Glomerular visceral epithelial cell (primary cell): ENCODE results near the gene MAPK4.
"Not testable (repeated sequence)": the region's sequence is repeated elsewhere in the genome, so short reads cannot be mapped to it uniquely, and the experiment has no call there.

Experiments used
- DNase-seq: peaks from one replicate; pipeline ENCODE4 v3.0.0-alpha.2; 2016; ENCODE audit errors: extremely low spot score

Gene MAPK4

DNA sequence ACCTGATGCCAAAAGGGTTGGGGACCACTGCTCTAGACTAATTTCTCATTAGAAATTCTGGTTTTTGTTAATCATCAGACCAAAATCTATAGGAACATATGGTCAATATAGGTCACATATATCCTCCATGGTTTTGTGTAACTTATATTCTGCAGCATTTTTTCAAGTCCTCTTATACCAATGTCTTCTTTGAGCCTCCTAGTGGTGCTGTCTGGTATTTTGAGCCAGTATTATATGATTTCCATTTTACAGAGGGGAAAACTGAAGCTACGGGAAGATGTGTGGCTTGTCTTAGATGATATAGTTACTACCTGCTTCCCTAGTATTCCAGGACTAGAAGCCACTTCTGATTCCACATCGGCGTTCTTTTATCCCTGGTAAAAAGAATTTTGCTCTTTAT, 13.8 kb downstream of the MAPK4 start:
- DNase-seq: no peak

DNA sequence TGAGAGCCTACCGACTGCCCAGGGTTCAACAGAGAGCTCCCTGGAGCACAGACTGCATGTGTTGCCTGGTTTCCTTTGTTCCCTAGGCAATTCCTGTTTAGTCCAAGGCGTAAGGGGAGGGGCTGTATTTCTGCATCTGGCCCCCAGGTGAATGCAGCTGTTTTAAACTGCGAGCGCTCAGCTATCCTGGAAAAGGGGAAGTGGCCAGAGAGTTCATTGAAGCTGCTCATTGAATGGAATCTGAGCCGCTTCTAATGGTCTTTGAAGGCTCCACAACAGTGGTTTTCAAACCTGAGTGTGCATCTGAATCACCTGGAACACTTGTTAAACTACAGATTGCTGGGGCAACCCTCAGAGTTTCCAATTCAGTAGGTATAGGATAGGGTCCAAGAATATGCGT, 18.1 kb downstream of the MAPK4 start:
- no peak for DNase-seq

- peak; percentile 3 for DNase-seq
Measured at GRCh38 chr18:50578651-50579050, 18.8 kb downstream of the MAPK4 start.

DNA sequence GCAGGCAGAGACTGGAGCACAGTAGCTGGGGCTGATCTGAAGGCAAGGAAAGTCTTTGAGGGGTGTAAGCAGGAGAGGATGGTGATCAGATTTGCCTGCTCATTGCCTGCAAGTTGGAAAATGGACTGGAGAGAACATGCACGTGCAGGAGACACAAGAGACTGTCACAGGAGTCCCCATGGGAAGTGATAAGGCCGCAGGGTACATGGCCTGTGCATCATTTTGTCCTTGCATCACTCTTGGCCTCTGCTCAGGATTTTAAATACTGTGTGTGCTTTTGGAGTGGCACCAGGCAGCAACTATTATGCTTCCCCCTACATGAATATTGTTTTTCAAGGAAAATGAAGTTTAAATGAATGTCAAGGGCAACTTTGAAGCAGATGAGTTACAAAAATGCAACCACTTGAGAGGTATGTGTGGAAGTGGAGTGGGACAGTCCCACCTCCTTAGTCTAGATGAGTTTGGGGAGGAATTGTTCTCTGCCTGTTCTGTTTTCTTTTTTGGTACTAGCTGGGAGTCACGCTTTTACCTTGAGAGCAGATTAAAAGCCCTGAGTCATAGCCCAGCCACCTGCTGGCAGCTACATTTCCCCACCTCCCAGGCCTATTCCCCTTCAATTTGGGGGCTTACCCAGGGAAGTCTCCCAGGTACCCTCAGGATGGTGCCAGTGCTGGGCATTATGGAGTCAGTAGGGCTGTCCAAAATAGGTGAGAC, 19.3 kb downstream of the MAPK4 start:
- no peak for DNase-seq

GRCh38 chr18:50581517-50581916, 21.6 kb downstream of the MAPK4 start:
- DNase-seq: no peak

GRCh38 chr18:50582500-50582899, 22.6 kb downstream of the MAPK4 start:
- no peak for DNase-seq

- DNase-seq: no peak
Measured at GRCh38 chr18:50586710-50587109, 26.8 kb downstream of the MAPK4 start.

DNA sequence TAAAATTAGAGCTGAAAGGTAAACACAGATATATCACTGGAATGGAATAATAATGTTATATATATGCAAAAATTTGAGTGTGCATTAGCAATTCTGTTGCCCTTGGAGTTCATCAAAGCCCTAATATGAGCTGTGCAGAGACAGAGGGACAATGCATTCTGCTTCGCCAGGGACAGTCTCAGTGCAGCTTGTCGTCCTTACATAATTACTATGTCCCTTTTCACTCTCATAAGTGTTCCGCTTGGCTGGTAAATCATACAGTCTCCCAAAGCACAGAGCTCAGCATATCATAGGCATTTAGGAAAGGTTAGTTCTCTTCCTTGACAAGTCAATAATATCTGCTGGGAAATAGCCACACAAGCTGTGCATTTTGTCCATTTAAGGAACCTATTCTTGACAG, 30.7 kb downstream of the MAPK4 start:
- DNase-seq: no peak

- no peak for DNase-seq
Measured at GRCh38 chr18:50594012-50594411, 34.1 kb downstream of the MAPK4 start.

GRCh38 chr18:50594942-50595341, 35.1 kb downstream of the MAPK4 start:
- DNase-seq: no peak

GRCh38 chr18:50602466-50602865, 42.6 kb downstream of the MAPK4 start:
- no peak for DNase-seq

DNA sequence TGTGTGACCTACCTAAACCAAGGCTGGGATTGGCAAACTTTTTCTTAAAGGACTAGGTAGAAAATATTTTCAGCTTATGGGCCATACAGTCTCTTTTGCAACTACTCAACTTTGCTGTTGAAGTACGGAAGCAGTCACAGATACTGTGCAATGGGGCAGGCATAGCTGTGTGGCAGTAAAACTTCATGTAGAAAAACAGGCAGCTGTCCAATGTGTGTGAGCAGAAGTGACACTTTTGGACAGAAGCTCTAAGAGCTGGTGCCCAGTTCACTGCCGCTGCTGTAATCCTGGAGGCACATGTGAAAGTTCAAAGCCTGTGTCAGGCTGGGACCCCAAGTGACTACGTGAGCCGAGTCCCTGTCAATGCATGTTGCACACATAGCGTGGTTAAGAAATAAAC, 46.7 kb downstream of the MAPK4 start:
- DNase-seq: no peak

- DNase-seq: no peak
Measured at GRCh38 chr18:50607378-50607926, 47.6 kb downstream of the MAPK4 start.

GRCh38 chr18:50609171-50609570, 49.3 kb downstream of the MAPK4 start:
- not testable (repeated sequence) for DNase-seq

GRCh38 chr18:50610349-50610748, 50.5 kb downstream of the MAPK4 start:
- DNase-seq: no peak

DNA sequence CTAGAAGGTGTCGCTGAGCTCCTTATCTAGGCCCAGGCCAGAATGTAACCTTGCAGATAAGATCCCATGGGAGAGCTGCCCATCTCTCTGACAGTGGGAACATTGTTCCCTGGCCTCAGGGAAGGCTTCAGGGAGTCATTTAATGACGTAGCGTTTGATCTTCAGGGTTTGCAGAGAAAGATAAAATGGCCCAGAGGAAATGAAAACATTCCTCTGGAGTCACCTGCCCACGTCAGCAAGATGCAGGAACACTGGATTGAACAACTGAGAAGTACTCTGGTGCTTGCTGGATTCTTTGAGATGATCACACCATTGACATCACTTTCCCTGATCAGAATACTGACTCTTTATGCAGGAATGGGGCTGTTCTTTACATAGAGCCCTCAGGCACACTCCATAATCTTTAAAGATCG, 51.6 kb downstream of the MAPK4 start:
- DNase-seq: no peak

GRCh38 chr18:50614838-50615237, 55.0 kb downstream of the MAPK4 start:
- DNase-seq: no peak

- no peak for DNase-seq
Measured at GRCh38 chr18:50616484-50617048, 56.7 kb downstream of the MAPK4 start.

GRCh38 chr18:50619861-50620275, 60.0 kb downstream of the MAPK4 start:
- DNase-seq: no peak

GRCh38 chr18:50620319-50620718, 60.4 kb downstream of the MAPK4 start:
- DNase-seq: no peak

DNA sequence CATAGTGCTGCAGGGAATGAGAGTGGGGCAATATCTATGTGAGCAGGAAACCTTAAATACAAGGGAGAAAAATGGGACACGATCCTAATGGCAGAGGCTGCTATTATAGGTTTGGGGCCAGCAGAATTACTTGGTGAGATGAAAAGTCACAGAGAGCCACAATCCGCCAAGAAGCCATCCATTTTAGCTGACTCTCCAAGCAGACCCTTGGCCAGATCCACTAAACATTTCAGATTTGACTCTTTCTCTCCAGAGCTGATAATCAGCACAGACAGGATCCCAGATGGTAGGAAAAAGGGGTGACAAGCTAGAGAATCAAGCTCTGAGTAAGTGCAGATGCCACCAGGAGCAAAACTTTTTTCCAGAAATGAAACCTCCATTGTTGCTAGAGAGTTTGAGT, 61.5 kb downstream of the MAPK4 start:
- DNase-seq: no peak

DNA sequence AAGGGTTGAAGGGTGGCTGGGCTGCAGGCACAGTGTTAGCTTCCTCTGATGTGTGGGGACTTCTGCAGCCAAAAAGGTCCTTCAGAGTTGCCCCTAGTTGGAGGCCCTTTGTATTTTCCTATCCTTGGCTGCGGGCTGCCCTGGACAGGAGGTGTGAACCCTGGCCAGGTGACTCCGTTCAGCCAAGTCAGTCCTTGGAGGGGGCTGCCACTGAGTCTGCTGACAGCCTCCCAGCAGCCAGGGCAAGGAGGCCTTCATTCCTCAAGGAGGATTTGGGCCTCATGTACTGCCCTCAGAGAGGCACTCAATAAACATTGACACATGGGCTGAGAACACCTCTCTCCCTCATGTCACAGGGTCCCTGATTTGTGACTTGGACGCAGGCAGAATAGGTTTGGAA, 62.4 kb downstream of the MAPK4 start:
- DNase-seq: no peak

DNA sequence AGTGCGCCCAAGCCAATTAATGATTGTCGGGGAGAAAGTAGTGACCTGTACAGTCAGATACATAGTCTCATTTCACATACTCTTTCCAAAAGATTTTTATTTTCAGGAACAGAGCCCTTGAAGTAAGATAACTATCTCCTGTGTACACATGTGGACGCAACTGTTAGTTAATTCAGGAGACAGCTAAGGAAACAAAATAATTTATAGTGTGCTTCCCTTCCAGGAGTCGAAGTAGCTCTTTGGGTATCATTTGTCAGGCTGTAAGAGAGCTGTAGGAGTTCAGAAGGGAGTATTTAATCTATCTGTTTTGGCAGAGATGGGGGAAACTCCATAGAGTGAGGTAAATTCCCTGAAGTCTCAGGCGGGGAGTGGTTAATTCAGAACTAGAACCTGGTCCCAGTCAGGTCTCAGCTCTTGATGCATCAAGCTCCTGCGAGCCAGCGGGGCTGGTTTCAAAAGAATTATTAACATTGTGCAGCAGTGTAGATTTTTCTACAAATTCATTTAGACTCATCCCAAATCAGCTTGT, 63.0 kb downstream of the MAPK4 start:
- no peak for DNase-seq
